ENCODE results near the gene ACAP3.

GRCh38 chr1:1245178-1245816 is 62.4 kb downstream of the ACAP3 start:
- TF ChIP-seq ZFP30 (CRISPR knock-in tag; IDR thresholded peaks at IDR 0.05) = no peak
- TF ChIP-seq SNAI2 (CRISPR knock-in tag; IDR thresholded peaks at IDR 0.05) = no peak
- TF ChIP-seq TOX (CRISPR knock-in tag; IDR thresholded peaks at IDR 0.05; ENCODE audit: borderline replicate concordance) = no peak
- TF ChIP-seq TSHZ2 (CRISPR knock-in tag; IDR thresholded peaks at IDR 0.05) = no peak
- TF ChIP-seq CSDC2 (CRISPR knock-in tag; IDR thresholded peaks at IDR 0.05) = no peak
- TF ChIP-seq RARB (CRISPR knock-in tag; IDR thresholded peaks at IDR 0.05) = no peak
